Mammary epithelial cell (primary cell): ENCODE data around the gene RNF175.

Experiments used
- EZH2 ChIP-seq: IDR thresholded peaks from 2 replicates; pipeline ENCODE4 v1.6.1; 2012; ENCODE audit warnings: low read length, inconsistent platforms, borderline replicate concordance
- TF ChIP-seq, protein P1 (sequence below), 2 donors: IDR thresholded peaks in 1 of 2; conservative IDR thresholded peaks in 1 of 2; 2 replicates each; pipeline ENCODE4 v1.5.1; 2011 to 2012; ENCODE audit warnings: inconsistent platforms in 2 of 2, low read length in 2 of 2, mild to moderate bottlenecking in 2 of 2, control low read depth in 1 of 2, low read depth in 1 of 2; ENCODE audit not compliant: insufficient read depth in 1 of 2; ENCODE audit errors: extremely low read depth in 1 of 2

DNA sequence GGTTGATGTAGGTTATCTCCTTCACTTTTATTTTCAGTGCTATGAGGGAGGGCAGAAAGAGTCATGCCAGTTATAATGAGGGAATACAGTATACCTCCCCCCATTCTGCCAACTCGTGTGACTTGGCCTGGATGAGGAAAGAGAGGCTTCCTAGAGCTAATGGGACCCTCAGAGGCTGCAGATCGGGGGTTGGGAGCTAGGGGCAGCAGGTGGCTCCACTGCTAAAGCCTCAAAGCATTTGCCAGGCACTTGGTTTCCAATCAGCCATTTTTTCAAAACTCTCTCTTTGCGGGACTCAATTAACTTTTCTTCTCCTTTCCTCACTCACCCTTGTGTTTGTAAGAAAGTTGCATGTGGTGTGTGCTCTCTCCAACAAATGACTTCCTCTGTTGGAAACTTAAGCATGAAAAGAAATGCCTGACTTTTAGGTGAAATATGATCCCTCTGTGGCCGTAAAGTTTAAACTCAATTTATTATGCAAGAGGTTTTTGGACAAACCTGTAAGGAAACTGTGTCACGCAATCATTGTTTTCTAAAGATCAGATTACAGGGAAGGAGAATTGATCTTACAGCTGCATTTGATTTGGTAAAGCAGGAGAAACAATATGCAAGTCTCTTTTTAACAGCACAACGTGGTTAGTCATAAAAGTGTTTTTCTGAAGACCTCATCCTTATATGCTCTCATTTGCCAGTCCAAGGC is 22.0 kb upstream of the RNF175 start:
- TF ChIP-seq EZH2, result no peak
- TF ChIP-seq, protein P1, sequence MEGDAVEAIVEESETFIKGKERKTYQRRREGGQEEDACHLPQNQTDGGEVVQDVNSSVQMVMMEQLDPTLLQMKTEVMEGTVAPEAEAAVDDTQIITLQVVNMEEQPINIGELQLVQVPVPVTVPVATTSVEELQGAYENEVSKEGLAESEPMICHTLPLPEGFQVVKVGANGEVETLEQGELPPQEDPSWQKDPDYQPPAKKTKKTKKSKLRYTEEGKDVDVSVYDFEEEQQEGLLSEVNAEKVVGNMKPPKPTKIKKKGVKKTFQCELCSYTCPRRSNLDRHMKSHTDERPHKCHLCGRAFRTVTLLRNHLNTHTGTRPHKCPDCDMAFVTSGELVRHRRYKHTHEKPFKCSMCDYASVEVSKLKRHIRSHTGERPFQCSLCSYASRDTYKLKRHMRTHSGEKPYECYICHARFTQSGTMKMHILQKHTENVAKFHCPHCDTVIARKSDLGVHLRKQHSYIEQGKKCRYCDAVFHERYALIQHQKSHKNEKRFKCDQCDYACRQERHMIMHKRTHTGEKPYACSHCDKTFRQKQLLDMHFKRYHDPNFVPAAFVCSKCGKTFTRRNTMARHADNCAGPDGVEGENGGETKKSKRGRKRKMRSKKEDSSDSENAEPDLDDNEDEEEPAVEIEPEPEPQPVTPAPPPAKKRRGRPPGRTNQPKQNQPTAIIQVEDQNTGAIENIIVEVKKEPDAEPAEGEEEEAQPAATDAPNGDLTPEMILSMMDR (conservative IDR thresholded peaks at IDR 0.05 in 1 of 2, IDR thresholded peaks at IDR 0.05 in 1 of 2; ENCODE audit: extremely low read depth in 1 of 2, insufficient read depth in 1 of 2, low read depth in 1 of 2, low read length in 2 of 2), result no peak
